ENCODE data around the gene DCTPP1.
"Not testable (repeated sequence)": the region's sequence is repeated elsewhere in the genome, so short reads cannot be mapped to it uniquely, and the experiment has no call there.

The DCTPP1 gene

DNA sequence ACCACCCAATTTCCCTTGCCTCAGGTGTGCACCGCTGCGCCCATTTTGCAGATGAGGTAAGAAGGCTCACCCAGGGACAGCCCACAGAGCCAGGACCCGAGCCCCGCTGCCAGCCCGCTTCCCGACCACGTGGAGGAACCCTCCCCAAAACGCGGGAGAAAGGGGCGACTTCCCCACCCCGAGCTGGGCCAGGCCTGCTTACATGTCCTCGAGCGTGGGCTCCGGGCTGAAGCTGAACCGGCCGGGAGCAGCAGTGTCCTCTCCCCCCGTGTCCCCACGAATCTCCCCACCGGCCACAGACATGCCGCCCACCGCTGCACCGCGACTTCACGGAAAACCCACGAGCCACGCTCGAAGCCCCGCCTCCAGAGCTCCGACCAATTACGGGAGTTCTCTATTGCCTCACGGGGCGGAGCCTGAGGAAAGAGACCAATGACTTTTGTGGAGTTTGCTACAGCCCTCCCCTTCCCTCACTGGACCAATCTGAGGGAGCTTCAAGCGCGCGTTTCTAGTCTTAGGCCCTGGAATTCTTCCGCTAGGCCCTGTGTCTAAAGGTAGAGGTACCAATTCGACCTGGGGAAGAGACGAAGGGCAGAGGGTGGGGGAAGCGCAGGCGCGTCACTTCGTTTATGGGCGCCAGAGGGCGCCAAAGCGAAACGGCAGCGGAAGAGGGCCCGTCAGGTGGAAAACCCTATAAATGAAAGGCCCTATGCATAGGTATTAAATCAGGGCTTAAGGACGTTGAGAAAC, at the start of gene DCTPP1:
DCTPP1 (minus strand) TSS at position 353 of the 750 bp plus-strand sequence; CDS start at position 303, 50 bp downstream.
- DNase-seq (ENCODE audit: low spot score), result peak; percentile 95

DNA sequence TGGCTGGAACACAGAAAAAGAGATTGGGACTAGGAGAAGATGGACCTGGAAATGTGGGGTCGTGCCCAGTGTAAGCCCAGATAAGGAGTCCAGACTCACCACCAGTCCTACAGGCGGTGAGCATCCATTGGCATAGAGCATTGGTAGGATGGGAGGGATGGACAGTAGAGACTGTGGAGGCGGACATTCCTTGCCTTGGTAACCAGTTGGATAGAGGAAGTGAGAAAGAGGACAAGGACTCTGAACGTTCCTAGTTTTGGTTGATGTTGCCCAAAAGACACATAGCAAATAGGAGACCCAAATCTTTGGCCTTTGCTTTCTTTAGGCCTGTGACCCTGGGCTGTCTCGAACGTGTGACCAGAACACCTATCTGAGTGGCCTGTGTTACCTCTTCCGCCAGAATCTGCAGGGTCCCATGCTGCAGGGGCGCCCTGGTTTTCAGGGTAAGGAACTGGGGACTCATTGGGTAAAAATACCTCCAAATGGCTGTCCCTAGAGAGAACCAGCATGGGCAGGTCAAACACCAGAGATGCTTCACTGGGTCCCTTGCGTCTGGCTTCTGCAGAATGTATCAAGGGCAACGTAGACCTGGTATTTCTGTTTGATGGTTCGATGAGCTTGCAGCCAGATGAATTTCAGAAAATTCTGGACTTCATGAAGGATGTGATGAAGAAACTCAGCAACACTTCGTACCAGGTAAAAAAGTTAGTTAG, 49.1 kb upstream of the DCTPP1 start:
- DNase-seq (ENCODE audit: low spot score), result no peak

DNA sequence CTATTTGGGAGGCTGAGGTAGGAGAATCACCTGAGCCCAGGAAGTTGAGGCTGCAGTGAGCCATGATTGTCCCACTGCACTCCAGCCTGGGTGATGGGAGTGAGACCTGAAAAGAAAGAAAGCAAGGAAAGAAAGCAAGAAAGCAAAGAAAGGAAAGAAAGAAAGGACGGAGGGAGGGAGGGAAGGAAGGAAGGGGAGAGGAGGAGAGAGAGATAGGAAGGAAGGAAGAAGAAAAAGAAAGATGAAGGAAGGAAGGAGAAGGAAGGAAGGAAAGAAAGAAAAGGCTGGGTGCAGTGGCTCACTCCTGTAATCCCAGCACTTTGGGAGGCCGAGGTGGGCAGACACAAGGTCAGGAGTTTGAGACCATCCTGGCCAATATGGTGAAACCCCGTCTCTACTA, 47.9 kb upstream of the DCTPP1 start:
- DNase-seq (ENCODE audit: low spot score), result not testable (repeated sequence)

- no peak for DNase-seq (ENCODE audit: low spot score)
These were observed 47.2 kb upstream of the DCTPP1 start for GRCh38 chr16:30476991-30477390.

GRCh38 chr16:30474684-30475083, 44.9 kb upstream of the DCTPP1 start:
- DNase-seq (ENCODE audit: low spot score), result no peak

GRCh38 chr16:30474074-30474452, 44.2 kb upstream of the DCTPP1 start:
- DNase-seq (ENCODE audit: low spot score), result no peak

GRCh38 chr16:30473231-30474073, 43.6 kb upstream of the DCTPP1 start:
- DNase-seq (ENCODE audit: low spot score), result peak; percentile 61

- peak; percentile 73 for DNase-seq (ENCODE audit: low spot score)
These were observed 42.6 kb upstream of the DCTPP1 start, which contains the start of gene ITGAL for GRCh38 chr16:30472328-30472942. ITGAL (plus strand) TSS chr16:30472742; CDS start chr16:30472838, 96 bp downstream.

- DNase-seq (ENCODE audit: low spot score), result no peak
These were observed 40.8 kb upstream of the DCTPP1 start for GRCh38 chr16:30470632-30470995.

- no peak for DNase-seq (ENCODE audit: low spot score)
These were observed 40.3 kb upstream of the DCTPP1 start for GRCh38 chr16:30470170-30470512.

DNA sequence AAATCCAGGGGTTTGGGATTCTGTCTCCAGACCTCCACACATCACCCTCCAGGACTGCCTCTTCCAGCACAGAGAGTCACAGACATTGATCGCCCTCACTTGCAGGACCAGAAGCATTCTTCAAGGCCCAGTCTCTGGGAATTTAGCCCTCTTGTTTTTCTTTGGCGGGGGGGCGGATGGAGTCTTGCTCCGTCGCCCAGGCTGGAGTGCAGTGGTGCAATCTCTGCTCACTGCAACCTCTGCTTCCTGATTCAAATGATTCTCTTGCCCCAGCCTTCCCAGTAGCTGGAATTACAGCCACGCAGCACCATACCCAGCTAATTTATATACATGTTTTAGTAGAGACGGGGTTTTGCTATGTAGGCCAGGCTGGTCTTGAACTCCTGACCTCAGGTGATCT, 34.2 kb upstream of the DCTPP1 start:
- DNase-seq (ENCODE audit: low spot score), result no peak

GRCh38 chr16:30461426-30461825, 31.6 kb upstream of the DCTPP1 start:
- DNase-seq (ENCODE audit: low spot score), result not testable (repeated sequence)

DNA sequence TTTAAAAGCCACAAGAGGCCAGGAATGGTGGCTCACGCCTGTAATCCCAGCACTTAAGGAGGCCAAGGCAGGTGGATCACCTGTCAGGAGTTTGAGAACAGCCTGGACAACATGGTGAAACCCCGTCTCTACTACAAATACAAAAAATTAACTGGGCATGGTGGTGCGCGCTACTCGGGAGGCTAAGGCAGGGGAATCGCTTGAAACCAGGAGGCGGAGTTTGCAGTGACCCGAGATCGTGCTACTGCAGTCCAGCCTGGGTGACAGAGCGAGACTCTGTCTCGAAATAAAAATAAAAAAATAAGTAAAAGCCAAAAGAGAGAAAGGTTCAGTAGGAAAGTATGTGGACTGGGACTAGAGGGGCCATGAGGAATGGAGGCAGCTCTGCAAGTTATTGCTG, 29.6 kb upstream of the DCTPP1 start:
- DNase-seq (ENCODE audit: low spot score), result no peak

- peak; percentile 65 for DNase-seq (ENCODE audit: low spot score)
These were observed 28.9 kb upstream of the DCTPP1 start for GRCh38 chr16:30458561-30459394.

DNA sequence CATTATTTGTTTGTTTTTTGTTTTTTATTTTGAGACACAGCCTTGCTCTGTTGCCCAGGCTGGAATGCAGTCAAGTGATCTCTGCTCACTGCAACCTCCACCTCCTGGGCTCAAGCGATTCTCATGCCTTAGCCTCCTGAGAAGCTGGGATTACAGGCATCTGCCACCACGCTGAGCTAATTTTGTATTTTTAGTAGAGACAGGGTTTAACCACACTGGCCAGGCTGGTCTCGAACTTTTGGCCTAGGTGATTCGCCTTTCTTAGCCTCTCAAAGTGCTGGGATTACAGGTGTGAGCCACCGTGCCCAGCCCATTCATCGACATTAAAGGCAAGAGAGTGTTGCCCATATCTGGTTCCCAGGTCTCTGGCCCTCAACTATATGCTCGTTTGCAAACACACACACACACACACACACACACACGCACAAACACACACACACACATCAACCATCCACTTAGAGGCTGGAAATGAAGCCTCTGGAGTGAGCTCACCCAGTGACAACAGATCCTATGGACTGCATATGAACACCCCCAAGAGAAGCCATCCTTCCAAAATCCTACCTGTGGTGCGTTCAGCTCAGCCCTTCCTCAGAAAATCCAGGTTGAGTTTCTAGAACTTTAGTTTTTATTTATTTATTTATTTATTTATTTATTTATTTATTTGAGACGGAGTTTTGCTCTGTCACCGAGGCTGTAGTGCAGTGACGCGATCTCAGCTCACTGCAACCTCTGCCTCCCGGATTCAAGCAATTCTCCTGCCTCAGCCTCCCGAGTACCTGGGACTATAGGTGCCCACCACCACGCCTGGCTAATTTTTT, 28.1 kb upstream of the DCTPP1 start:
- DNase-seq (ENCODE audit: low spot score), result no peak

- DNase-seq (ENCODE audit: low spot score), result no peak
These were observed 27.4 kb upstream of the DCTPP1 start for GRCh38 chr16:30457256-30457655.

GRCh38 chr16:30456302-30456701, 26.5 kb upstream of the DCTPP1 start:
- DNase-seq (ENCODE audit: low spot score), result no peak

- DNase-seq (ENCODE audit: low spot score), result not testable (repeated sequence)
These were observed 23.1 kb upstream of the DCTPP1 start for GRCh38 chr16:30452709-30453580.

DNA sequence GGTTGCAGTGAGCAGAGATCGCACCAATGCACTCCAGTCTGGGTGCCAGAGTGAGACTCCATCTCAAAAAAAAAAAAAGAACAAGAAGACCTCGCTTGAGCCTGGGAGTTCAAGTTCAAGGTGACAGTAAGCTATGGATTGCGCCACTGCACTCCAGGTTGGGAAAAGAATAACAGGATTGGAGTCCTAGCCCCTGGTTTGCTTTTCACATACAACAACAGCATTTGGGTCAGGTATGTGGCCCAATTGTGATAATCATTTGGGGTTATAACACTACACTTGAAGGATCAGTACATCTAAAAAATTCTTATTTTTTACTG, 19.2 kb upstream of the DCTPP1 start:
- DNase-seq (ENCODE audit: low spot score), result no peak

Measured in germinal center (tissue), 1 donor.